ENCODE results near the gene DDR1. TPM values are rescaled to one million over a fixed set of nuclear protein-coding genes. Genes with fewer than 3 reads are reported as not detected.
"Not testable (repeated sequence)": the region's sequence is repeated elsewhere in the genome, so short reads cannot be mapped to it uniquely, and the experiment has no call there.

The DDR1 gene
- total RNA-seq, 1 donor from 2014 or later, result 13.7 TPM

- intact Hi-C loops (cut with micrococcal nuclease), result no loop called here
- no peak overlapping the region for H3K27ac Mint-ChIP-seq
- no peak overlapping the region for H3K4me3 Mint-ChIP-seq (ENCODE audit: low read depth)
- H3K27me3 Mint-ChIP-seq (ENCODE audit: low read depth), result no peaks in the 10 kb centered on the region
- no peak for DNase-seq (ENCODE audit: low spot score)
- no peaks in the 10 kb centered on the region for H3K36me3 Mint-ChIP-seq (ENCODE audit: low read depth)
- no peaks in the 10 kb centered on the region for H3K4me1 Mint-ChIP-seq (ENCODE audit: low read depth)
- H3K9me3 Mint-ChIP-seq, result no peaks in the 10 kb centered on the region
These were observed 12.2 kb downstream of the DDR1 start for GRCh38 chr6:30896541-30896940.

DNA sequence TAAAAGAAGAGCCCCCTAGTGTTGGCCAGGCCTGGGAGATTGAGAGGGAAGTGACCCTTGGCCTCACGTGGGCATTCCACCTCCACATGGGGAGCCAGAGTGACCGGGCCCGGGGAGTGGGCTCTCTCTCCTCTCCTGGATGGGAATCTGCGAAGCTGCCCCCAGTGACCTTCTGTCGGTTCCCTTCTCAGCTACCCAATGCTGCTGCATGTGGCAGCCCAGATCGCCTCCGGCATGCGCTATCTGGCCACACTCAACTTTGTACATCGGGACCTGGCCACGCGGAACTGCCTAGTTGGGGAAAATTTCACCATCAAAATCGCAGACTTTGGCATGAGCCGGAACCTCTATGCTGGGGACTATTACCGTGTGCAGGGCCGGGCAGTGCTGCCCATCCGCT is 13.6 kb downstream of the DDR1 start:
- Mint-ChIP-seq H3K27me3 (ENCODE audit: low read depth) (no peaks in the 10 kb centered on the region), H3K9me3 (no peaks in the 10 kb centered on the region), H3K36me3 (ENCODE audit: low read depth) (no peaks in the 10 kb centered on the region), H3K4me1 (ENCODE audit: low read depth) (peaks cover 1% of the 10 kb centered on the region), H3K27ac (no peak overlapping the region), H3K4me3 (ENCODE audit: low read depth) (no peak overlapping the region)
- intact Hi-C loops (cut with micrococcal nuclease), result no loop called here
- DNase-seq (ENCODE audit: low spot score), result no peak

GRCh38 chr6:30898750-30899360 is 14.5 kb downstream of the DDR1 start:
- H3K9me3 Mint-ChIP-seq, result no peaks in the 10 kb centered on the region
- no peak for DNase-seq (ENCODE audit: low spot score)
- no peaks in the 10 kb centered on the region for H3K27me3 Mint-ChIP-seq (ENCODE audit: low read depth)
- no peaks in the 10 kb centered on the region for H3K36me3 Mint-ChIP-seq (ENCODE audit: low read depth)
- peaks cover 1% of the 10 kb centered on the region for H3K4me1 Mint-ChIP-seq (ENCODE audit: low read depth)
- H3K27ac Mint-ChIP-seq, result no peak overlapping the region
- intact Hi-C loops (cut with micrococcal nuclease), result no loop called here
- no peak overlapping the region for H3K4me3 Mint-ChIP-seq (ENCODE audit: low read depth)

- intact Hi-C loops (cut with micrococcal nuclease), result no loop called here
These were observed 16.6 kb downstream of the DDR1 start for GRCh38 chr6:30900863-30901417.

DNA sequence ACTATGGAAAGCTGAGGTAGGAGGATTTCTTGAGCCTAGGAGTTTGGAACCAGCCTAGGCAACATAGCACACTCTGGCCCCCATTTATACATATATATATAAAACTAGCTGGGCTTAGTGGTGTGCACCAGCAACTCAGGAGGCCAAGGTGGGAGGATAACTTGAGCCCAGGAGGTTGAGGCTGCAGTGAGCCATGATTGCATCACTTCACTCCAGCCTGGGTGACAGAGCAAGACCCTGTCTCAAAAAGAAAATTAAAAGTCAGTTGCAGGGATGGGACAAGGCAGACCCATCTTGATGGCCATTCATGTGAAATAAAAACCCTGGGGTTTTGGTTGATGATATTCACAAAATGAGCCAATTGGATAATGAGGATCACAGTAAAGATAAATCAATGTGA is 17.1 kb downstream of the DDR1 start:
- no peaks in the 10 kb centered on the region for H3K9me3 Mint-ChIP-seq
- peaks cover 1% of the 10 kb centered on the region for H3K4me1 Mint-ChIP-seq (ENCODE audit: low read depth)
- H3K36me3 Mint-ChIP-seq (ENCODE audit: low read depth), result no peaks in the 10 kb centered on the region
- H3K27me3 Mint-ChIP-seq (ENCODE audit: low read depth), result no peaks in the 10 kb centered on the region
- H3K27ac Mint-ChIP-seq, result no peak overlapping the region
- intact Hi-C loops (cut with micrococcal nuclease), result no loop called here
- H3K4me3 Mint-ChIP-seq (ENCODE audit: low read depth), result no peak overlapping the region
- no peak for DNase-seq (ENCODE audit: low spot score)

More at GRCh38 chr6:30900863-30901417, 16.6 kb downstream of the DDR1 start:
- H3K9me3 Mint-ChIP-seq, result no peaks in the 10 kb centered on the region
- DNase-seq (ENCODE audit: low spot score), result no peak
- H3K27ac Mint-ChIP-seq, result no peak overlapping the region
- peaks cover 1% of the 10 kb centered on the region for H3K4me1 Mint-ChIP-seq (ENCODE audit: low read depth)
- no peaks in the 10 kb centered on the region for H3K27me3 Mint-ChIP-seq (ENCODE audit: low read depth)
- no peaks in the 10 kb centered on the region for H3K36me3 Mint-ChIP-seq (ENCODE audit: low read depth)
- H3K4me3 Mint-ChIP-seq (ENCODE audit: low read depth), result no peak overlapping the region

DNA sequence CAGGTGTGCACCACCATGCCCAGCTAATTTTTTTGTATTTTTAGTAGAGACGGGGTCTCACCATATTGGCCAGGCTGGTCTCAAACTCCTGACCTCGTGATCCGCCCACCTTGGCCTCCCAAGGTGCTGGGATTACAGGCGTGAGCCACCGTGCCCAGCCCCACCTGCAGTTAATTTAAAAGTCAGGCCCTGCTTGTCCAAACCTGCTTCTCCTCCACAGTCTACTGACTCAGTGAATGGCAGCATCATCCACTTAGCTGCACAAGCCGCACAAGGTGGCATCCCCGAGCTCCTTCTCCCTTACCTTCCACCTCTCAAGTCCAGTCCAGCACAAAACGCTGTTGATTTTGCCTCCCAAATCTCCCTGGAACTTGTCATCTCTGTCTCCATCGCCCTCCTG is 17.9 kb downstream of the DDR1 start:
- intact Hi-C loops (cut with micrococcal nuclease); H3K4me3 Mint-ChIP-seq (ENCODE audit: low read depth); H3K27me3 Mint-ChIP-seq (ENCODE audit: low read depth): not testable (repeated sequence)

GRCh38 chr6:30902709-30903108 is 18.4 kb downstream of the DDR1 start:
- H3K4me3 Mint-ChIP-seq (ENCODE audit: low read depth), result no peak overlapping the region
- H3K27me3 Mint-ChIP-seq (ENCODE audit: low read depth), result no peaks in the 10 kb centered on the region
- H3K4me1 Mint-ChIP-seq (ENCODE audit: low read depth), result peaks cover 4% of the 10 kb centered on the region
- no peak for DNase-seq (ENCODE audit: low spot score)
- no peaks in the 10 kb centered on the region for H3K9me3 Mint-ChIP-seq
- H3K27ac Mint-ChIP-seq, result no peak overlapping the region
- no peaks in the 10 kb centered on the region for H3K36me3 Mint-ChIP-seq (ENCODE audit: low read depth)
- intact Hi-C loops (cut with micrococcal nuclease), result no loop called here

More for the DNA sequence above, 17.9 kb downstream of the DDR1 start:
- H3K27ac Mint-ChIP-seq; H3K36me3 Mint-ChIP-seq (ENCODE audit: low read depth); H3K4me1 Mint-ChIP-seq (ENCODE audit: low read depth); DNase-seq (ENCODE audit: low spot score); H3K9me3 Mint-ChIP-seq: not testable (repeated sequence)

- no peak overlapping the region for H3K4me3 Mint-ChIP-seq (ENCODE audit: low read depth)
These were observed 18.9 kb downstream of the DDR1 start for GRCh38 chr6:30903236-30903635.

GRCh38 chr6:30907290-30907757 is 23.0 kb downstream of the DDR1 start:
- intact Hi-C loops (cut with micrococcal nuclease); H3K27me3 Mint-ChIP-seq (ENCODE audit: low read depth); DNase-seq (ENCODE audit: low spot score); H3K9me3 Mint-ChIP-seq; H3K27ac Mint-ChIP-seq: not testable (repeated sequence)
- Mint-ChIP-seq H3K4me1 (ENCODE audit: low read depth) (peaks cover 13% of the 10 kb centered on the region), H3K36me3 (ENCODE audit: low read depth) (peaks cover 28% of the 10 kb centered on the region), H3K4me3 (ENCODE audit: low read depth) (peak overlapping the region; percentile 99)

More at GRCh38 chr6:30903236-30903635, 18.9 kb downstream of the DDR1 start:
- Mint-ChIP-seq H3K4me1 (ENCODE audit: low read depth) (peaks cover 4% of the 10 kb centered on the region), H3K36me3 (ENCODE audit: low read depth) (no peaks in the 10 kb centered on the region), H3K9me3 (no peaks in the 10 kb centered on the region), H3K27me3 (ENCODE audit: low read depth) (no peaks in the 10 kb centered on the region), H3K27ac (no peak overlapping the region)
- intact Hi-C loops (cut with micrococcal nuclease), result no loop called here
- DNase-seq (ENCODE audit: low spot score), result no peak

GRCh38 chr6:30907758-30908591 is 23.7 kb downstream of the DDR1 start, which contains the start of gene GTF2H4:
Gene GTF2H4, plus strand, starts transcription at chr6:30908207.
- Mint-ChIP-seq H3K4me1 (ENCODE audit: low read depth) (peaks cover 12% of the 10 kb centered on the region), H3K4me3 (ENCODE audit: low read depth) (peak within 1 kb of the TSS; percentile 99), H3K36me3 (ENCODE audit: low read depth) (peaks cover 34% of the 10 kb centered on the region), H3K9me3 (no peaks in the 10 kb centered on the region), H3K27me3 (ENCODE audit: low read depth) (no peaks in the 10 kb centered on the region), H3K27ac (peak within 1 kb of the TSS; percentile 81)
- intact Hi-C loops (cut with micrococcal nuclease), result no loop called here
- peak; percentile 92 for DNase-seq (ENCODE audit: low spot score)

DNA sequence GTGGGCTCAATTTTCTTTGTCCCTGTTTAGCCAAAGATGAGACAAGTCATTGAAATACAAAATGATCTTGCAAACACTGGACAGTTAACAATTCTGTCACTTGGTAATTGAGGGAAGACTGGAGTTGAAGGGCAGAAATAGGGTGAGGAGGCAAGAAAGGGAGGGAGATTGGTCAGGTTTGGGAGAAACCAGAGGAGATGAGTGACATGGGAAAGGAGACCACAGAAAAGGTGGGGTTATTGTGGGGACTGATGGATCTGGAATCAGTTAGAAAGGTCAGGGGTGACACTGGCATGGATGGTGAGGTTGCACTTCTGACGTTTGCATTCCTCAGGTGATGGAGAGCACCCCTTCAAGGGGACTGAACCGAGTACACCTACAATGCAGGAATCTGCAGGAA is 24.4 kb downstream of the DDR1 start:
- Mint-ChIP-seq H3K4me1 (ENCODE audit: low read depth) (peaks cover 17% of the 10 kb centered on the region), H3K27me3 (ENCODE audit: low read depth) (no peaks in the 10 kb centered on the region), H3K27ac (peak overlapping the region; percentile 81), H3K4me3 (ENCODE audit: low read depth) (peak overlapping the region; percentile 99), H3K9me3 (no peaks in the 10 kb centered on the region), H3K36me3 (ENCODE audit: low read depth) (peaks cover 42% of the 10 kb centered on the region)
- intact Hi-C loops (cut with micrococcal nuclease), result no loop called here
- no peak for DNase-seq (ENCODE audit: low spot score)

- DNase-seq (ENCODE audit: low spot score); H3K27me3 Mint-ChIP-seq (ENCODE audit: low read depth); intact Hi-C loops (cut with micrococcal nuclease); H3K4me3 Mint-ChIP-seq (ENCODE audit: low read depth); H3K27ac Mint-ChIP-seq; H3K9me3 Mint-ChIP-seq: not testable (repeated sequence)
- peaks cover 47% of the 10 kb centered on the region for H3K36me3 Mint-ChIP-seq (ENCODE audit: low read depth)
- H3K4me1 Mint-ChIP-seq (ENCODE audit: low read depth), result peaks cover 18% of the 10 kb centered on the region
These were observed 26.2 kb downstream of the DDR1 start for GRCh38 chr6:30910473-30910872.
